T-helper 2 cell (primary cell): ENCODE measurements around the gene SALL2.
A peak's percentile ranks its signal among the peaks of the same experiment; 100 is the strongest.

Experiments used
- DNase-seq, 5 experiments: peaks; one replicate each; pipeline versions ENCODE4 v3.0.0 to v3.0.0-alpha.2; 2012 to 2022

SALL2 gene

GRCh38 chr14:21527318-21527679 lies 1.2 kb upstream of the SALL2 start:
- DNase-seq, result no peak

DNA sequence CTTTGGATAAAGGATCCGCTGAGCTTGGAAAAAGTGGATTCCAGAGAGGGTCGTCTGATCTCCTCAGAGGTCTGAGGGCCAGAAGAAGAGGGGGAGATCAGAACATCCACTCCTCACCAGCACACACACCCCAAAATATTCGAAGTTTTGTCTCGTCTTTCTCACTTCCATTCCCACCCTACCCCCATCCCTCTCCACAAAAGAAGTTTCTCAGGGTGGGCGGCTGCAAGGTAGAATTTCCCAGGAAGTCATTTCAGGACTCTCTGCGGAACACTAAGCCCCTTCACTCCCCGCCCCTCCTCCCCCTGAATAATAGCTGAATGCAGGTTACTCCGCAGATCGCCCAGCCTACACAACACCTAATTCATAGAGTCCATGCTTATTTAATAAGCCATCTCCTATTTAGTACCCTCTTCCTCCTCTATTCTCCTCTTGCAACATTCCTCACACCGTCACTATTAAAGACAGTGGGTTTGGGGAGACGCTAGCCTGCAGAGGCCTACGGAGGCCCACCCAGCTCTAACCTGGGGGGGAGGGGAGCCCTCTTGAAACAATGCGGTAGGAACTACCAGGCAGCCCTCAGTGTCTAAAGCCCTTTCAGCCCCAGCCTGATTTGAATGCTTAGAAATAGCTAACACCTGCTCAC lies 649 bp upstream of the SALL2 start:
- no peak for DNase-seq

DNA sequence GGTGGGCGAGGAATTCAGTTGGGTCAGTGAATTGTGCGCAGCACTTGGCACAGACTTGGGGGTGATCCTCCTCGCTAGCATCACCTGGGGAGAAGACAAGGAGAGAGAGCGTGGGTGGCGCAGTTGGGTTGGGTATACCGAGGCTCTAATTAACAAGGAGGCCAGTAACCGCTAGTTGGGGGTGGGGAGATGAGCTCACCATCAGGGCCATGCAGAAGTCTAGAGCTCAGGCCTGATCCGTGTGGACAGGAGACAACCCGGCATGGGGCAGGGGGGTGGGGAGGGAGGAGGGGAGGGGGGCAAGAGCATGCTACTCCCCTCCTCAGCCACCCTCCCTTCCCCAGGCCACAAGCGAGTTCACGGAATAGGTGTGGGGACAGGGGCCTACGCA lies 580 bp downstream of the SALL2 start:
- DNase-seq, result peak in 1 of 5 experiments; percentile 19

GRCh38 chr14:21524575-21525490 lies 1.3 kb downstream of the SALL2 start:
- DNase-seq, result no peak

- no peak for DNase-seq
Observed at GRCh38 chr14:21523203-21523602, 2.9 kb downstream of the SALL2 start.

- DNase-seq, result no peak
Observed at GRCh38 chr14:21521501-21521900, 4.6 kb downstream of the SALL2 start.

DNA sequence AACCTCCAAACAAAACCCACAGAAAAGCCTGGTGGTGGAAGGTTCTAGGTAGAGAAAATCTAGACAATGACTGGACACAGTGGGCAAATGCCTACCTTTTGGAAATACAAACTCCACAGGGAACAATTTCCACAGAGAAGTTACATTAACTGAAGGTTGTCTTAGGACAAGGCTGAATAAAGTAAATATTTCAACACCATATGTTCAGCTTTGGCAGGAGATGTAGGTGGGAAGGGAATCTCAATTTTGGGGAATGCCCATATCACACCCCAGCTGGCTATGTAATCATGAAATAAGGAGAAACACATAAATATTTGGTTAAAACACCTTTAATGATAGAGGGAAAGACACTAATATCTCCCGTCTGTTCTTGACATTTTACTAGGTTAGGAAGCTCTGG lies 5.4 kb downstream of the SALL2 start:
- no peak for DNase-seq

DNA sequence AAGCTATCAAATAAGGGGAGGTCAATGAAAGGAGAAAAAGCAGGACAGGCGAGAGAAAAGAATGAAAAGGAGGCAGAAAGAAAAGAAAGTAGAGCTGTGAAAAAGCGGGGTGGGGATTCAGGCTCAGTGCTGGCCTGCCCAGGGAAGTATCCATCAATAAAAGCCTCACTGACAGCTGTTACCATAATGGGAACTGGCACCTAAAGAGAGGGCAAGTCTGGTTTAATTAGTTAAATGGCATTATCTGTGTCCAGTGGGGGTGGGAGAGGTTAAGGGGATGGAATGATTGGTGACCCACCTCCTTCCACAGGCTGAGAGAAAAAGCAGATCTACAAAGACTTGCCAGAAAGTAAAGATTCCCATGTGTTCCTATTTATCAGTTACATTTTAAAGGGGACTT lies 7.4 kb downstream of the SALL2 start:
- DNase-seq, result no peak

DNA sequence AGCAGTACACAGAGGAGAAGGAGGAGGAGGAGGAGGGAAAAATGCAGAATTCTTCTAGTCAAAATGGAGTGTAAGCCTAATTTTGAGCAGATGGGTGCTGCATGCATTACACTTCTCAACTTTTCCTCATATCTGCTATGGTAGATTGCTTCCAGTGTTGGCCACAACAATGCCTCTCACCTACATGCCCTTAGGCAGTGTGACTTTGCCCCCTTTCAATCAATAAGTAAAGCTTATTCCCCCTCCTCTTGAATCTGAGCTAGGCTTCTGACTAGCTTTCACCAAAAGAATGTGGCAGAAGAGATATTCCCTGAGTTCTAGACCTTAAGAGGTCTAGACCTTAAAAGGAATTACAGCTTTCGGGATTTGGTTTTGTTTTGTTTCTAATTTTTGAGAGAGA lies 11.8 kb downstream of the SALL2 start:
- DNase-seq, result no peak

DNA sequence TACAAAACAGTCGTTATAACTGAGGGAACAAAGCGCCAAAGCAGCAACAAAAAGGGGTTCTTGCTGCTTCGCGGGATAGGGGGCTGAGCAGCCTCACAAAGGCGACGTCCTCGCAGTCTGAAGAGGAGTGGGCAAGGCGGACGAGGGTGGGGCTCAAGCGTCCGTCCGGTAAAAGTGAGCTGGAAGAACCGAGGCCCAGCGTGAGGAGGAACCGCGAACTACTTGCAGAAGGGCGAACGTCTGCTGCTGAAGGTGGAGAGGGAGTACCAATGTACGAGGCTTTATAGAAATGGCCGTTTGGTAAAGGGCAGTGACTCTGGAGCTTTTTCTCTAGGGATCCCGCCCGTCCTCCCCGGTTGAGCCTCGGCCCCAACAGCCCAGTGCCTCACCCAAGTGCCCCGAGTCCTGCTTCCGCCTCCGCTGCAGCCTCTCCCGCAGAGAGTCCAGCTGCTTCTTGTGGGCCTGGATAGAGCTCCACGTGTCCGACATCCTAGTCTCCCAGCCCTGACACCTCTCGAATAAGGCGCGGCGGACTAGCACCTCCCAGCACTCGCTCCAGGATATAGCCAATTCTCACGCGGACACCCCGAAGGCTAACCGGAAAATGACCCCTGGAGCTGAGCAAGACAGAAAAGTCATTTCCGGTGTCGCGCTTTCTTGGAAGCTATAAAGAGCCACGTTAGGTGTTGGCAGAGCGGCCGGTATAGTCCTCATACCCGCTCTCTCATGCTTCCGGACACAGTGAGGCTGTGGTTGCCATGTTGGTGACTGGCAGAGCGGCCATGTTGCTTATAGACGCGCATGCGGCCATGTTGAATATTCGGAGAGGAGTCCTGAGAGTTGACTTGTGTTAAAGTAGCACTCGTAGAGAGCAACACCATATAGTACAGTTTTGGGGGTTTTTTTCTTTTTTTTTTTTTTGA lies 15.2 kb downstream of the SALL2 start, which contains the start of gene METTL3:
Gene METTL3, minus strand, starts transcription at position 606 of the 923 bp plus-strand sequence. Its CDS starts 117 bp downstream, at position 489.
- peak; percentile 73 to 98 (median 88) for DNase-seq

DNA sequence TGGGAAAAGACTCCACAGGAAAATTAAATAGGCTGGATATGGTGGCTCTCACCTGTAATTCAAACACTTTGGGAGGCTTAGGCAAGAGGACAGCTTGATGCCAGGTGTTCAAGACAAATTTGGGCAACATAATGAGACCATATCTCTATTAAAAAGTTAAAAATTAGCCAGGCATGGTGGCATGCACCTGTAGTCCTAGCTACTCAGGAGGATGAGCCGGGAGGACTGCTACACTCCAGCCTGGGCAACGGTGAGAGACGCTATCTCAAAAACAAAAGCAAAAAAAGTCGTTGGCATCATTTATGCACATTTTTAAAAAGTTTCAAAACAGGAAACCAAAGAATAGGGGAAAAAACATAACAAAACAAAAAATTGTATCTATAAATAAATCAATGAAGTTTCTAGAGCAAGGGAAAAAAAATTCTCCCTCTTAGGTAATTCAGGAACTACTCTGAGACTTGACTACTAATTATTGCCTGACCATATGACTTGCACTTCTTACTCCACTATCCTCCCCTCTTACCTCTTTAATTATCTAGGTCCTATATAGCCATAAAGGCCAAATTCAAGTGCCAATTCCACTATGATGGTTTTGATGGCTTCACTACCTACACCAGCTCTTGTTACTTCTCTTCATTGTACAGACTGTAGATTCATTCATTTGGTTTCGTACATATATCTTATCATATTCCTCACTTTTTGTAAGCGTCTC lies 16.6 kb downstream of the SALL2 start:
- no peak for DNase-seq

DNA sequence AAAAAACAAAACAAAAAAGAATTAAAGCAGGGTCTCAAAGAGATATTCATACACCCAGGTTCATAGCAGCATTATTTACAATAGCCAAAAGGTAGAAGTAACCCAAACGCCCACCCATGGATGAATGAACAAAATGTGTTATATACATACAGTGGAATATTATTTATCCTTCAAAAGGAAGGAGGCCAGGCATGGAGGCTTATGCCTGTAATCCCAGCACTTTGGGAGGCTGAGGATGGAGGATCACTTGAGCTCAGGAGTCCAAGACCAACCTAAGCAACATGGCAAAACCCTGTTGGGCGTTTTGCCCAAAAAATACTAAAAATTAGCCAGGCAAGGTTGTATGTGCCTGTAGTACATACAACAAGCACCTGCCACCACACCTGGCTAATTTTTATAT lies 19.6 kb downstream of the SALL2 start:
- DNase-seq, result no peak

DNA sequence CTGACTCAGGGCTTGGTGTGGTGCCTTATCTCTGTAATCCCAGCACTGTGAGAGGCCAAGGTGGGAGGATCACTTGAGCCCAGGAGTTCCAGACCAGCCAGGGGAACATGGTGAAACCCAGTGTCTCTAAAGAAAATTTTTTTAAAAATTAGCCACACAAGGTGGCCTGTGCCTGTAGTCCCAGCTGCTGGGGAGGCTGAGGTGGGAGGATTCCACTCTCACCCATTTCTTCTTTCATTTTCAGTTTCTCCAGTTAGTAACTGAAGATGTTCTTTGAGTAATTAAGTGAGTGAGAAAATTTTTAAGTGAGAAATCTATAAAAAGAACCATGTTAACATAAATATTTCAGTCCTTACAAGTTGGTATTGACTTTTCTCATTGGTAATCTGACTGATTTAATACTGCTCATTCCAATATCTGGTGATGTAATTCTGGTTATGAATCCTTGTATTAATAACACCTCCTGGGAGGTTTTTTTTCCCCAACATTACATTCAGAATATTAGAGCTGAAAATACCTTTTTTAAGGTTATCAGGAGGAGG lies 21.1 kb downstream of the SALL2 start:
- peak in 1 of 5 experiments; percentile 56 for DNase-seq

DNA sequence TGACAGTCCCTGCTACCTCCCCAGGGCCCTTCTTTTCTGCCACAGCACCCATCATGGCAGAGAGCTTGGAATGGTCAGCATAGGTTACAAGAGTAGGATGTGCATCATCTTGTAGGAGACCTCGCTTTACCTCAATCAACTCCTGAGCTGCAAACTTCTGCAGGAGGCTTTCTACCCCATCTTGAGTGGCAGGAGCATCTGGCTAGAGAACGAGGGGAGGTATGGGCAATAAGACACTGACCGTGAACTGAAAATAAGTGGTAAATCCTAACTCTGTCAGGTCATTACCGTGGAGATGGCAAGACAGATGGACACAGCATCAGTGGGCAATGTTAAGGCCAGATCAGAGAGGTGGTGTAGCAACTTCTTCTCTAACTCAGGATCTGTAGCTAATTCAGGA lies 22.8 kb downstream of the SALL2 start:
- DNase-seq, result no peak

GRCh38 chr14:21501568-21501967 lies 24.6 kb downstream of the SALL2 start:
- DNase-seq, result no peak

DNA sequence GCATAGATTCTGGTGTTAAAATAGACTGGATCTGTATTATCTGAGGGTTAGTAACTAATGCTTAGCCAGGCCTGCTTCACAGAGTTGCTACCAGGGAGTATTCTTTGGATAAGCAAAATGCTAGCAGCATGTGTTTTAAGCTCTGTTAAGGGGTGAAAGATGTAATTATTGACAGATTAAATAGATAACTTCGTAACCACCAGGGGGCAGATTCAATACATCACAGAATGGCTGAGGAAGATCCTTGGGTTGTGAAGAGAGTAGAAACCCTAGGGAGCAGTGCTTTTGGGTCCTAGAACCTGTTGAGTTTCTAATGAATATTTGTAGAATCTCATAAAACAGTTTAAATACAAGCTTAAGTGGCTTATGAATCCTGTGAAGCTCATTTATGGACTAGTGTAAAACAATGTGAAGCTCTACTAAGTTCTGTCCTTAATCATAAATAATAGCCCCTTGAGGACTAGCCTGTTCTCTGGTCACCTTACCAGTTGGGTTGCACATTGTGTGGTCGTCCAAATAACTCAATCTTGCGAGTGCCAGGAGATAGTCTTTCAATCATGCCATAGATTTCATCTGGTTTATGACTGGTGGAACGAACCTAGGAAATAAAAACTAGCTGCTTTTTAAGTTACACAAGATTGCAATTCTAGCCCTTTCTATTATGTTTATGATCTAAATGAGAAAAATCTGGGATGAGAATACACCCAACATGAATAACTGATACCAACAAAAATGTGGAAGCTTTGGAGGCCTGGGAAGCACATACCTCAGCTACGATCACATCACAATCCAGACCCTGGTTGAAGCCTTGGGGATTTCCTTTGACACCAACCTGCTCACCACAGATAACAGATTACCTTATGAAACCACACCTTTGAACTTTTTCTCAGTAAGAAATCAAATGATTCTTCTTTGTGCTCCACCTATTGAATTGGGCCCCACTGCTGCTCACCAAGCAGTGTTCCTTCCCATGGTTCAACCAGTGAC lies 27.3 kb downstream of the SALL2 start:
- DNase-seq, result peak in 3 of 5 experiments; percentile 12 to 69 (median 18)

DNA sequence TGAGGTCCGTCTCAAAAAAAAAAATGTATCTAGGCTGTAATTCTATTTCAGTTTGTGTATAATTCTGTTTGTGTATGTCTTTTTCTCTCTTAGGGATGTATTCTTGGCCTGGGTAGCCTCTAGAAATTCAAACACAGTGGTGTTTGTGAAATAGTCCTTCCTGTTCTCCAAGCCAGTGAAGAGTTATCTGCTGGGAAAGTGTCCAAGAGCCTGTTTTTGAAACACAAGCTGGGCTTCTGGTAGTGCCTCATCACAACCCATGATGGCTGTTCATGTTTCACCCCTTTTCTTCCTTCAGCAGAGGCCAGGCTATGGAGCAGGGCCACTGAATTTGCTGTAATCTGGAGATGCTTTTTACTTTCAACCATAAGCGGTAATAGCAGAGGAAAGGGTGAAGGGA lies 29.7 kb downstream of the SALL2 start:
- no peak for DNase-seq

DNA sequence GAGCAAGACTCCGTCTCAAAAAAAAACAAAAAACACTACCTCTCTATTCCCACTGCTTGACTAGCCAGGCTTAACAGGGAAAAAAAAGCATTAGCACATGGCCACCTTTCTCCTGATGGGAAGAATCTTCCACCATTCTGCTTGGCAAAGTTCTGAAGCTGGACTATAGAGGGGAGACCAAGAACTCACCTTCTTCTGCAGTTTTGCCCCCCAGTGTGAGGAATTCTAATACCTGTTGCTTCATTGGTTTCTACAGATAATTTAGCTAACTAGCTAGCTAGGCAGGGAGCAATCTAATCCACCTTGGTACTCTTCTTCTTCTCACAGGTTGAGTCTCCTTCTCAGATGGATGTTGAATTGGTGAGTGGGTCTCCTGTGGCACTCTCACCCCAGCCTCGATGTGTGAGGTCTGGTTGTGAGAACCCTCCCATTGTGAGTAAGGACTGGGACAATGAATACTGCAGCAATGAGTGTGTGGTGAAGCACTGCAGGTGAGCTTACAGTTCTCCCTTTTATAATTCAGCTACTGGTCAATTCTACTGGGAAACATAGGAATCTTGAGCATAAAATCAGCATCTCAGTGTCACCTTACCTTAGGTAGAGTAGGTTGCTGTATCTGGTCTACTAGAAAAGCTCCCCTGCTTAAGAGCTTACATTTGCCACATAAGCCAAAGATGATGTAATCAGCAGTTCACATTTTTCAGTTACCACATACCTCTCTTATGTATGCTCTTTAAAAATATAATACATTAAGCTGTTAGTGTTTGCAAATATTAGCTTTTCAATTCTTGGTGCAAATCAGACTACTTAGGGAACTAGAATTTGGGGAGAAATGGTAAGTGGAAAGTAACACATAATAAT lies 31.0 kb downstream of the SALL2 start:
- DNase-seq, result no peak

DNA sequence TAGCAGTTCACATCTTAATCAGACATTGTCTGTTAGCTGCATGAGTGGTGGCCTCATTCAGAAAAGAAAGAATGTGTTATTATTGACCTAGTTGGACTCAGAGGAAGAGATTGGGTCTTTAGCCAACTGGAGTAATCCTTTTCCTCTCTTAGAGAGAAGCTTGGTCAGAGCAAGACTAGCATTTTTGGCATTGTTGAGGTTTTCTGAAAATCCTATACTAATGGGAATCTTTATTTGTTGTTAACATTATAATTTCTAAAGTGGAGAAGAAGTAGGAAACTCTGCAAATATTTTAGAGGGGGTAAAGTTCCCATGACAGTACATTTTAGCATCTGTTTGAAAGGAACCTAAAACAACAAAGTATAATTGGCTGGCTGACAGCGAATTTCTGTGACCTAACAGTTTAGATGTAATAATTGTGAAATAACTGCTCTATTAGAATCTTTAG lies 39.5 kb downstream of the SALL2 start:
- no peak for DNase-seq
